ENCODE data around the gene BMI1.

Gene BMI1

DNA sequence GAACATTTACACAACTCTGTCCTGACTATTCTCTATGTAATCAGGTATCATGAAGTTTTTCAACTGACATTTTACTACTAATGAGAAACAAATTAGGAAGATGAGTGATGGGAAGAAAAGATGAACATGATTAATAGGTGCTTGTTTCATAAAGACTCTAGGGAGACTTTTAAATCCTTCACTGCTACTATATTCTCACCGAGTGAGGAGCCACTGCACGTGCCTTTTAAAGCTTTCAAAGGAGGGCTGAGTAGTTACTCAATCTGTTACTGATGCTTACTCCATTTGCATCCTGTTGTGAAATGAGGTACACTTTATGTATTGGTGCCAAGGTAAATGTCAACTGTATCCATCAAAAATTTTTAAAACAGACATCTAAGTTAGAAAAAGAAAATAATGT is 6.0 kb upstream of the BMI1 start:
- DNase-seq: no peak
- no peaks in the 10 kb centered on the region for H3K9me3 ChIP-seq (ENCODE audit: insufficient read depth, low read length, severe bottlenecking)

GRCh38 chr10:22315455-22316285 is 5.2 kb upstream of the BMI1 start:
- Histone ChIP-seq H3K4me2 (ENCODE audit: insufficient read depth, low read length) (peak overlapping the region; percentile 96), H3K36me3 (ENCODE audit: insufficient read depth, low read length) (no peaks in the 10 kb centered on the region), H4K20me1 (ENCODE audit: insufficient read depth, low read length) (peaks cover 2% of the 10 kb centered on the region; the same call in 1 of the 2 replicates), H3K4me1 (ENCODE audit: insufficient read depth, low read length) (peaks cover 44% of the 10 kb centered on the region), H3K79me2 (ENCODE audit: insufficient read depth, low read length) (peaks cover 20% of the 10 kb centered on the region), H3K9me3 (ENCODE audit: insufficient read depth, low read length, severe bottlenecking) (no peaks in the 10 kb centered on the region), H3K4me3 (ENCODE audit: low read depth in 1 of 2, low read length in 2 of 2) (peak overlapping the region; percentile 48 to 93; a peak in 3 of 4 replicates), H2AFZ (ENCODE audit: low read depth, low read length) (peak overlapping the region; percentile 87), H3K27me3 (ENCODE audit: insufficient read depth, low read length, poor library complexity) (peaks cover 35% of the 10 kb centered on the region), H3K27ac (ENCODE audit: low read length) (peak overlapping the region; percentile 35), H3K9ac (ENCODE audit: low read depth, low read length) (peak overlapping the region; percentile 77)
- DNase-seq (no peak), ATAC-seq (ENCODE audit: insufficient read depth, low read depth) (peak; percentile 5; the same call in 2 of the 3 replicates)
- TF ChIP-seq EZH2 (IDR thresholded peaks at IDR 0.05; ENCODE audit: borderline replicate concordance, low read depth, low read length, severe bottlenecking) (peak; percentile 84), CTCF (IDR thresholded peaks at IDR 0.05; ENCODE audit: borderline replicate concordance, extremely low read depth, low read length, poor library complexity, severe bottlenecking) (no peak)

More for the DNA sequence above, 6.0 kb upstream of the BMI1 start:
- Histone ChIP-seq H4K20me1 (ENCODE audit: insufficient read depth, low read length) (peaks cover 2% of the 10 kb centered on the region; the same call in 1 of the 2 replicates), H3K4me2 (ENCODE audit: insufficient read depth, low read length) (no peak overlapping the region), H3K36me3 (ENCODE audit: insufficient read depth, low read length) (no peaks in the 10 kb centered on the region), H3K9ac (ENCODE audit: low read depth, low read length) (no peak overlapping the region), H3K4me3 (ENCODE audit: low read depth in 1 of 2, low read length in 2 of 2) (no peak overlapping the region), H2AFZ (ENCODE audit: low read depth, low read length) (no peak overlapping the region), H3K79me2 (ENCODE audit: insufficient read depth, low read length) (peaks cover 20% of the 10 kb centered on the region), H3K27me3 (ENCODE audit: insufficient read depth, low read length, poor library complexity) (peaks cover 34% of the 10 kb centered on the region), H3K4me1 (ENCODE audit: insufficient read depth, low read length) (peaks cover 39% of the 10 kb centered on the region), H3K27ac (ENCODE audit: low read length) (no peak overlapping the region)
- ATAC-seq (ENCODE audit: insufficient read depth, low read depth): no peak
- TF ChIP-seq EZH2 (IDR thresholded peaks at IDR 0.05; ENCODE audit: borderline replicate concordance, low read depth, low read length, severe bottlenecking) (no peak), CTCF (IDR thresholded peaks at IDR 0.05; ENCODE audit: borderline replicate concordance, extremely low read depth, low read length, poor library complexity, severe bottlenecking) (no peak)

DNA sequence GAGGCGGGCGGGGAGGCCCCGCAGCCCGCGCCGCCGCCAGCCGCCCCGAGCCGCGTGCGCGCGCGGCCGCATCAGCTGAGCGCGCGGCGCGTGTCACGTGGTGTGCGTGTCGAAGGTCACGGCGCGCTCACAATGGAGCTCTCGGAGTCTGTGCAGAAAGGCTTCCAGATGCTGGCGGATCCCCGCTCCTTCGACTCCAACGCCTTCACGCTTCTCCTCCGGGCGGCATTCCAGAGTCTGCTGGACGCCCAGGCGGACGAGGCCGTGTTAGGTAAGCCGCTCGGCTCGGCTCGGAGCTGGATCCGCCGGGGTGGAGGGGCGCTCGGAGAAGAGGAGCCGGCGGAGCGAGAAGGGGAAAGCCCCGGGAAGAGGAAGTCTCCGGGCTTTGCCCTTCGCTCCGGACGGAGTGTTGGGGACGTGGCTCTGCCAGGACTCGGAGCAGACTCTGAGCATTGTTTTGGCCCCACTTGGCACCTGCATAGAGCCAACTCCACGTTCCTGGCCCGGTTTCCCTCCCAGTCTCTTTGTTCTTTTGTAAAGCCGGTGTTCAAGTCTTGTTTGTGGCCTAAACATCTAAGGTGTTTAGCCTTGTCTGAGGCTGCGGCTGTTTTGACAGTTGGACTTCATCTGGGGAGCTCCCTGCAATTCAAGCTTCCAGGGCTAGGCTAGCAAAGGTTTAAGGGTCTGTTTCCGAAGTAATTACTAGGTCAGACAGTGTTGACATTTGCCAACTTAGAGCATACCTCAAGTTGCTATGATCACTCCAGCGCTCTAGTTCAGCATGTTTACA is 4.4 kb upstream of the BMI1 start, which contains the start of gene COMMD3:
Gene COMMD3, plus strand, starts transcription at position 103 of the 790 bp plus-strand sequence. Its CDS starts 30 bp downstream, at position 133.
- DNase-seq (peak; percentile 81), ATAC-seq (ENCODE audit: insufficient read depth, low read depth) (peak; percentile 64)
- Histone ChIP-seq H3K27me3 (ENCODE audit: insufficient read depth, low read length, poor library complexity) (peaks cover 34% of the 10 kb centered on the region), H3K36me3 (ENCODE audit: insufficient read depth, low read length) (no peaks in the 10 kb centered on the region), H3K4me1 (ENCODE audit: insufficient read depth, low read length) (peaks cover 44% of the 10 kb centered on the region), H3K9ac (ENCODE audit: low read depth, low read length) (peak within 1 kb of the TSS; percentile 77), H3K27ac (ENCODE audit: low read length) (peak within 1 kb of the TSS; percentile 85), H3K9me3 (ENCODE audit: insufficient read depth, low read length, severe bottlenecking) (no peaks in the 10 kb centered on the region), H3K79me2 (ENCODE audit: insufficient read depth, low read length) (peaks cover 23% of the 10 kb centered on the region), H4K20me1 (ENCODE audit: insufficient read depth, low read length) (peaks cover 2% of the 10 kb centered on the region; the same call in 1 of the 2 replicates), H3K4me2 (ENCODE audit: insufficient read depth, low read length) (peak within 1 kb of the TSS; percentile 96), H3K4me3 (ENCODE audit: low read depth in 1 of 2, low read length in 2 of 2) (peak within 1 kb of the TSS; percentile 74 to 93), H2AFZ (ENCODE audit: low read depth, low read length) (peak within 1 kb of the TSS; percentile 95)
- TF ChIP-seq EZH2 (IDR thresholded peaks at IDR 0.05; ENCODE audit: borderline replicate concordance, low read depth, low read length, severe bottlenecking): no peak
- no peak for TF ChIP-seq CTCF (IDR thresholded peaks at IDR 0.05; ENCODE audit: borderline replicate concordance, extremely low read depth, low read length, poor library complexity, severe bottlenecking)

Measured in DND-41 (cell line).